Measurements from ENCODE around the gene IL7R.
A peak's percentile ranks its signal among the peaks of the same experiment; 100 is the strongest.

IL7R gene

GRCh38 chr5:35902046-35902672 lies 45.5 kb downstream of the IL7R start:
- no peak overlapping the region for H3K4me3 ChIP-seq (ENCODE audit: low read length)
- no peak for TF ChIP-seq CTCF (IDR thresholded peaks at IDR 0.05; ENCODE audit: insufficient read depth, low read depth, low read length, missing control alignments)
- DNase-seq (ENCODE audit: low read depth): peak; percentile 29

- TF ChIP-seq CTCF (IDR thresholded peaks at IDR 0.05; ENCODE audit: insufficient read depth, low read depth, low read length, missing control alignments): no peak
- H3K4me3 ChIP-seq (ENCODE audit: low read length): no peak overlapping the region
- DNase-seq (ENCODE audit: low read depth): no peak
Measured at GRCh38 chr5:35903631-35904203, 47.0 kb downstream of the IL7R start.

GRCh38 chr5:35904443-35905132 lies 47.9 kb downstream of the IL7R start:
- H3K4me3 ChIP-seq (ENCODE audit: low read length): no peak overlapping the region
- no peak for DNase-seq (ENCODE audit: low read depth)
- no peak for TF ChIP-seq CTCF (IDR thresholded peaks at IDR 0.05; ENCODE audit: insufficient read depth, low read depth, low read length, missing control alignments)

- TF ChIP-seq CTCF (IDR thresholded peaks at IDR 0.05; ENCODE audit: insufficient read depth, low read depth, low read length, missing control alignments): no peak
- no peak overlapping the region for H3K4me3 ChIP-seq (ENCODE audit: low read length)
- DNase-seq (ENCODE audit: low read depth): no peak
Measured at GRCh38 chr5:35908228-35908627, 51.5 kb downstream of the IL7R start.

GRCh38 chr5:35908814-35909213 lies 52.1 kb downstream of the IL7R start:
- H3K4me3 ChIP-seq (ENCODE audit: low read length): no peak overlapping the region
- DNase-seq (ENCODE audit: low read depth): no peak
- TF ChIP-seq CTCF (IDR thresholded peaks at IDR 0.05; ENCODE audit: insufficient read depth, low read depth, low read length, missing control alignments): no peak

GRCh38 chr5:35919191-35919590 lies 62.5 kb downstream of the IL7R start:
- peak; percentile 40 for DNase-seq (ENCODE audit: low read depth)
- no peak for TF ChIP-seq CTCF (IDR thresholded peaks at IDR 0.05; ENCODE audit: insufficient read depth, low read depth, low read length, missing control alignments)
- H3K4me3 ChIP-seq (ENCODE audit: low read length): no peak overlapping the region

Data from epithelial cell of esophagus (primary cell).